Endothelial cell of umbilical vein (primary cell): ENCODE measurements around the gene B4GALNT4. TPM values are rescaled to one million over a fixed set of nuclear protein-coding genes. Genes with fewer than 3 reads are reported as not detected.

Experiments used
- BruUV-seq: library from RNA; stranded (reverse); fragments of 400-500 nt; replicated peaks from 2 replicates; lab custom pipeline; 2021; lab: Mats Ljungman, UMichigan
- CTCF ChIA-PET: fragments of 300-600, 350-600 bp; sonication (Branson Sonifier 250); formaldehyde crosslinking; loops from one replicate; lab custom pipeline; 2021; ENCODE audit warnings: antibody characterized with exemption, inconsistent platforms; lab: Charles Lee
- POLR2A ChIA-PET: fragments of 300-600, 350-600 bp; sonication (Branson Sonifier 250); formaldehyde crosslinking; loops from one replicate; lab custom pipeline; 2021; ENCODE audit warnings: antibody characterized with exemption, inconsistent platforms; lab: Charles Lee
- DNase-seq: peaks from one replicate; pipeline ENCODE4 v3.0.0-alpha.2; 2011; ENCODE audit warnings: low read depth, low spot score
- FAIRE-seq: peaks from 2 replicates; lab custom pipeline; 2011; peaks lifted over from hg19 to GRCh38; lab: Jason Lieb, UNC
- H2AFZ ChIP-seq: 2 replicates; pipeline ENCODE4 v1.6.0; 2012; ENCODE audit warnings: low read depth, low read length, control low read depth, inconsistent platforms
- H3K27ac ChIP-seq: 2 replicates; pipeline ENCODE4 v1.5.1; 2011; ENCODE audit warnings: low read depth, mild to moderate bottlenecking, control low read depth, low read length, moderate library complexity; ENCODE audit not compliant: insufficient read depth
- H3K27me3 ChIP-seq, 2 experiments: 2 replicates each; pipeline versions ENCODE4 v1.6.0 to v1.6.1; 2011; ENCODE audit warnings: low read length in 2 of 2, mixed read lengths in 1 of 2; ENCODE audit not compliant: control insufficient read depth in 2 of 2, insufficient read depth in 2 of 2
- H3K36me3 ChIP-seq, 2 experiments: 2 replicates in 1 of 2; 3 replicates in 1 of 2; pipeline ENCODE4 v1.5.1; 2011; ENCODE audit warnings: low read length in 2 of 2, mild to moderate bottlenecking in 1 of 2, moderate library complexity in 1 of 2; ENCODE audit not compliant: control insufficient read depth in 2 of 2, insufficient read depth in 2 of 2; ENCODE audit errors: extremely low read depth in 1 of 2
- H3K4me1 ChIP-seq: 3 replicates; pipeline ENCODE4 v1.5.1; 2011; ENCODE audit warnings: mild to moderate bottlenecking, low read length; ENCODE audit not compliant: control insufficient read depth, insufficient read depth; ENCODE audit errors: extremely low read depth
- H3K4me2 ChIP-seq: 2 replicates; pipeline ENCODE4 v1.6.1; 2011; ENCODE audit warnings: low read length, control low read depth, mixed read lengths; ENCODE audit not compliant: insufficient read depth
- H3K4me3 ChIP-seq, 3 experiments: fragments of 200-600 bp in 1 of 3; sonication (generic), shearing (Covaris generic) in 1 of 3; replicated peaks in 1 of 3; 2 replicates each; pipeline ENCODE4 v1.5.1; 2011 to 2016; ENCODE audit warnings: control low read depth in 3 of 3, low read length in 3 of 3, mild to moderate bottlenecking in 2 of 3, inconsistent platforms in 1 of 3, low read depth in 1 of 3, moderate library complexity in 1 of 3; ENCODE audit not compliant: insufficient read depth in 1 of 3
- H3K79me2 ChIP-seq: 2 replicates; pipeline ENCODE4 v1.6.0; 2012; ENCODE audit warnings: low read length, inconsistent platforms; ENCODE audit not compliant: control insufficient read depth, insufficient read depth
- H3K9ac ChIP-seq: replicated peaks from 2 replicates; pipeline ENCODE3; 2011; ENCODE audit warnings: low read length, control low read depth; ENCODE audit not compliant: insufficient read depth; ENCODE audit errors: extremely low read depth
- H3K9me1 ChIP-seq: replicated peaks from 3 replicates; pipeline ENCODE4 v1.6.0; 2011; ENCODE audit warnings: mild to moderate bottlenecking, low read length; ENCODE audit not compliant: control insufficient read depth, insufficient read depth; ENCODE audit errors: extremely low read depth
- H3K9me3 ChIP-seq: replicated peaks from 2 replicates; pipeline ENCODE4 v1.5.1; 2012; ENCODE audit warnings: low read length, inconsistent platforms; ENCODE audit not compliant: control insufficient read depth, insufficient read depth
- H4K20me1 ChIP-seq: replicated peaks from 2 replicates; pipeline ENCODE3; 2011; ENCODE audit warnings: mild to moderate bottlenecking, low read length; ENCODE audit not compliant: control insufficient read depth, insufficient read depth; ENCODE audit errors: extremely low read depth
- CTCF ChIP-seq, 2 donors: IDR thresholded peaks; 1 replicate in 1 of 2; 2 replicates in 1 of 2; pipeline ENCODE4 v1.5.1; 2011; ENCODE audit warnings: low read length in 2 of 2, mild to moderate bottlenecking in 2 of 2, moderate library complexity in 2 of 2, control low read depth in 1 of 2, inconsistent platforms in 1 of 2, low read depth in 1 of 2; ENCODE audit not compliant: insufficient read depth in 1 of 2; ENCODE audit errors: extremely low read depth in 1 of 2
- EZH2 ChIP-seq: IDR thresholded peaks from 2 replicates; pipeline ENCODE4 v1.6.1; 2012; ENCODE audit warnings: borderline replicate concordance, low read depth, mild to moderate bottlenecking, moderate library complexity, low read length, inconsistent platforms; ENCODE audit not compliant: severe bottlenecking
- FOS ChIP-seq: IDR thresholded peaks from 2 replicates; pipeline ENCODE4 v1.6.1; 2011; ENCODE audit warnings: mild to moderate bottlenecking, low read length, moderate library complexity, borderline replicate concordance; ENCODE audit not compliant: insufficient read depth
- GATA2 ChIP-seq: IDR thresholded peaks from 2 replicates; pipeline ENCODE4 v1.7.0; 2011; ENCODE audit warnings: low read depth, mild to moderate bottlenecking, moderate library complexity, mixed read lengths, low read length; ENCODE audit not compliant: insufficient read length, insufficient read depth
- JUN ChIP-seq: IDR thresholded peaks from 2 replicates; pipeline ENCODE4 v1.6.1; 2011; ENCODE audit warnings: borderline replicate concordance, low read depth; ENCODE audit not compliant: insufficient read length, insufficient read depth
- MAX ChIP-seq: IDR thresholded peaks from 2 replicates; pipeline ENCODE4 v1.6.1; 2011; ENCODE audit not compliant: insufficient read depth, insufficient read length
- MYC ChIP-seq: IDR thresholded peaks from one replicate; pipeline ENCODE4 v1.6.1; 2011; ENCODE audit warnings: mild to moderate bottlenecking, low read depth, low read length
- POLR2A ChIP-seq: IDR thresholded peaks from 2 replicates; pipeline ENCODE4 v1.6.1; 2012; ENCODE audit warnings: low read depth, mild to moderate bottlenecking, control low read depth, low read length
- POLR2AphosphoS5 ChIP-seq: IDR thresholded peaks from 2 replicates; pipeline ENCODE4 v1.6.1; 2012; ENCODE audit warnings: low read depth, mild to moderate bottlenecking, control low read depth, low read length, moderate library complexity; ENCODE audit not compliant: insufficient read depth
- dilution Hi-C: fragments of 300-500 bp; cut with MboI; formaldehyde crosslinking; loops from one replicate; pipeline ENCODE4 v1.15.0; 2019; ENCODE audit warnings: low sequenced_read_pairs; ENCODE audit not compliant: extremely low pct_ligation_motif_present
- intact Hi-C: fragments of 100-400 bp; cut with micrococcal nuclease; formaldehyde crosslinking; loops from one replicate; pipeline ENCODE4 v1.10.0; 2022
- polyA plus RNA-seq, 4 experiments: library from polyadenylated mRNA; depleted of rRNA in 3 of 4; stranded (reverse) in 3 of 4; unstranded in 1 of 4; fragments of >200 nt; gene quantifications; 2 replicates each; pipeline versions ENCODE4 v1.2.1 to v1.2.3, GENCODE V29; 2011 to 2012; ENCODE audit warnings: missing spikeins in 1 of 4
- total RNA-seq: library from RNA; stranded (reverse); gene quantifications from 2 replicates; pipeline ENCODE4 v1.2.3, GENCODE V29; 2021

B4GALNT4 gene
- total and polyA plus RNA-seq, 2 donors (not counting 3 experiments of a cell fraction or from before 2014, with no cell fraction given), result 9.2 to 9.6 TPM

GRCh38 chr11:413120-414081 lies 44.1 kb downstream of the B4GALNT4 start:
- Histone ChIP-seq H3K79me2 (no peaks in the 10 kb centered on the region), H3K9me1 (no peaks in the 10 kb centered on the region), H3K27ac (no peak overlapping the region), H4K20me1 (no peaks in the 10 kb centered on the region), H3K9me3 (no peaks in the 10 kb centered on the region), H3K9ac (no peak overlapping the region), H3K4me1 (peaks cover 21% of the 10 kb centered on the region), H3K36me3 (no peaks in the 10 kb centered on the region), H2AFZ (no peak overlapping the region), H3K4me3 (no peak overlapping the region), H3K27me3 (no peaks in the 10 kb centered on the region), H3K4me2 (no peak overlapping the region)
- no TSS peak for BruUV-seq
- FAIRE-seq, result no peak
- DNase-seq, result no peak
- CTCF ChIA-PET, result interaction anchor here (3.9 kb wide), 1 partner anchor 35 kb away, joined by 32 read pairs; no protein-coding TSS in a partner anchor
- intact Hi-C loops, result loop anchor here (2.0 kb wide), 1 partner anchor 93 kb away; the partner anchor contains the start of gene RNH1
- POLR2A ChIA-PET, result no interaction called here
- dilution Hi-C loops, result no loop called here
- TF ChIP-seq MAX (no peak), MYC (no peak), CTCF (IDR thresholded peaks at IDR 0.05; ENCODE audit: extremely low read depth in 1 of 2, insufficient read depth in 1 of 2, low read depth in 1 of 2, low read length in 2 of 2) (no peak), GATA2 (no peak), POLR2AphosphoS5 (no peak), JUN (no peak), EZH2 (no peak), POLR2A (no peak), FOS (no peak)
